GM23338 (cell line): Measurements from ENCODE around the gene CTNNAL1. TPM values are rescaled to one million over a fixed set of nuclear protein-coding genes. Genes with fewer than 3 reads are reported as not detected.

Experiments
- ATAC-seq: fragments of 200-7000 bp; cut with Tn5 transposase; 3 replicates; pipeline ENCODE4 v1.9.1; 2020
- DNase-seq: peaks from one replicate; pipeline ENCODE4 v3.0.0-alpha.2; 2015; ENCODE audit warnings: low spot score
- H2AFZ ChIP-seq: fragments of 200-600 bp; sonication (generic); 2 replicates; pipeline ENCODE4 v1.8.0; 2016; ENCODE audit warnings: antibody characterized with exemption, mild to moderate bottlenecking, moderate library complexity
- H3F3A ChIP-seq: fragments of 200-600 bp; sonication (generic); replicated peaks from 2 replicates; pipeline ENCODE4 v1.8.0; 2017; ENCODE audit warnings: antibody characterized with exemption, mixed run types, low read depth
- H3K27ac ChIP-seq: fragments of 200-600 bp; sonication (generic); 2 replicates; pipeline ENCODE4 v1.6.1; 2016; ENCODE audit warnings: low read depth
- H3K27me3 ChIP-seq: fragments of 200-600 bp; sonication (generic); 2 replicates; pipeline ENCODE4 v1.8.0; 2016; ENCODE audit warnings: mild to moderate bottlenecking, mixed run types, moderate library complexity; ENCODE audit not compliant: insufficient read depth
- H3K36me3 ChIP-seq: fragments of 200-600 bp; sonication (generic); 2 replicates; pipeline ENCODE4 v1.8.0; 2016; ENCODE audit warnings: mild to moderate bottlenecking; ENCODE audit not compliant: insufficient read depth
- H3K4me1 ChIP-seq: fragments of 200-600 bp; sonication (generic); 2 replicates; pipeline ENCODE4 v1.8.0; 2016; ENCODE audit warnings: mild to moderate bottlenecking, moderate library complexity; ENCODE audit not compliant: insufficient read depth
- H3K4me2 ChIP-seq: fragments of 200-600 bp; sonication (generic); 2 replicates; pipeline ENCODE4 v1.7.1; 2017; ENCODE audit warnings: mixed run types
- H3K4me3 ChIP-seq: fragments of 200-600 bp; sonication (generic); 2 replicates; pipeline ENCODE4 v1.6.1; 2016; ENCODE audit warnings: mixed run types
- H3K79me2 ChIP-seq: fragments of 200-600 bp; sonication (generic); replicated peaks from 2 replicates; pipeline ENCODE4 v1.8.0; 2017; ENCODE audit warnings: mild to moderate bottlenecking; ENCODE audit not compliant: insufficient read depth
- H3K9me2 ChIP-seq: fragments of 200-600 bp; sonication (generic); 2 replicates; pipeline ENCODE4 v1.8.0; 2017; ENCODE audit not compliant: insufficient read depth
- H4K20me1 ChIP-seq: fragments of 200-600 bp; sonication (generic); replicated peaks from 2 replicates; pipeline ENCODE4 v1.8.0; 2017; ENCODE audit warnings: mild to moderate bottlenecking; ENCODE audit not compliant: insufficient read depth
- H3K27ac Mint-ChIP-seq: 2 replicates; pipeline ENCODE4 v1.8.0; 2020; ENCODE audit warnings: inconsistent platforms, mild to moderate bottlenecking, moderate library complexity, mixed read lengths
- H3K27me3 Mint-ChIP-seq: 3 replicates; pipeline ENCODE4 v1.8.0; 2022; ENCODE audit warnings: low read depth, mild to moderate bottlenecking, moderate library complexity, mixed read lengths, inconsistent platforms; ENCODE audit not compliant: insufficient read depth, poor library complexity
- H3K36me3 Mint-ChIP-seq: 3 replicates; pipeline ENCODE4 v1.8.0; 2021; ENCODE audit warnings: low read depth, mild to moderate bottlenecking, inconsistent platforms, moderate library complexity, mixed read lengths
- H3K4me1 Mint-ChIP-seq: 3 replicates; pipeline ENCODE4 v1.8.0; 2020; ENCODE audit warnings: mild to moderate bottlenecking, inconsistent platforms, mixed read lengths
- H3K4me3 Mint-ChIP-seq: 3 replicates; pipeline ENCODE4 v1.8.0; 2021; ENCODE audit warnings: moderate library complexity, mild to moderate bottlenecking, inconsistent platforms, mixed read lengths
- H3K9me3 Mint-ChIP-seq: 3 replicates; pipeline ENCODE4 v1.8.0; 2020; ENCODE audit warnings: moderate library complexity, mild to moderate bottlenecking, inconsistent platforms, mixed read lengths
- CREB1 ChIP-seq: fragments of 250-450 bp; sonication (Bioruptor Pico); IDR thresholded peaks from 2 replicates; pipeline ENCODE4 v1.5.0; 2020; ENCODE audit warnings: low read depth, mild to moderate bottlenecking, moderate library complexity
- EZH2 ChIP-seq: fragments of 200-600 bp; sonication (generic); IDR thresholded peaks from one replicate; pipeline ENCODE4 v1.8.0; 2017; ENCODE audit warnings: antibody characterized with exemption, mild to moderate bottlenecking, low read depth; ENCODE audit not compliant: unreplicated experiment
- EZH2phosphoT487 ChIP-seq: fragments of 200-600 bp; sonication (generic); IDR thresholded peaks from one replicate; pipeline ENCODE4 v1.8.1; 2018; ENCODE audit warnings: antibody characterized with exemption; ENCODE audit not compliant: unreplicated experiment
- JUNB ChIP-seq: IDR thresholded peaks from one replicate; pipeline ENCODE4 v1.6.1; 2016; ENCODE audit warnings: antibody characterized with exemption; ENCODE audit not compliant: unreplicated experiment
- NANOG ChIP-seq: IDR thresholded peaks from 2 replicates; pipeline ENCODE4 v1.6.1; 2016; ENCODE audit warnings: antibody characterized with exemption, borderline replicate concordance
- STAT1 ChIP-seq: IDR thresholded peaks from one replicate; pipeline ENCODE4 v1.6.1; 2016; ENCODE audit warnings: antibody characterized with exemption; ENCODE audit not compliant: unreplicated experiment
- ZNF114 ChIP-seq: fragments of 250-450 bp; sonication (Bioruptor Pico); IDR thresholded peaks from 2 replicates; pipeline ENCODE4 v1.5.0; 2020; ENCODE audit warnings: mild to moderate bottlenecking, moderate library complexity
- ZNF331 ChIP-seq: fragments of 250-450 bp; sonication (Bioruptor Pico); IDR thresholded peaks from 2 replicates; pipeline ENCODE4 v1.5.0; 2020; ENCODE audit warnings: low read depth, mild to moderate bottlenecking, moderate library complexity
- polyA plus RNA-seq: library from polyadenylated mRNA; unstranded; fragments of >200 nt; fragmentation: Nextera tagmentation; extraction: Ambion mirVana; gene quantifications from 2 replicates; pipeline ENCODE4 v1.2.1, GENCODE V29; 2016
- total RNA-seq: library from RNA; depleted of rRNA; stranded (reverse); fragments of >200 nt; shearing (Covaris generic); gene quantifications from 2 replicates; pipeline ENCODE4 v1.2.3, GENCODE V29; 2014
- TF ChIP-seq, protein P1 (sequence below): IDR thresholded peaks from one replicate; pipeline ENCODE4 v1.6.1; 2018; ENCODE audit warnings: antibody characterized with exemption; ENCODE audit not compliant: unreplicated experiment
- TF ChIP-seq, protein P2 (sequence below): fragments of 250-450 bp; sonication (Bioruptor Pico); IDR thresholded peaks from 2 replicates; pipeline ENCODE4 v1.5.0; 2020; ENCODE audit warnings: mild to moderate bottlenecking, moderate library complexity

The CTNNAL1 gene
- total and polyA plus RNA-seq, 2 experiments from 2014 or later = 63.0 to 211 TPM

DNA sequence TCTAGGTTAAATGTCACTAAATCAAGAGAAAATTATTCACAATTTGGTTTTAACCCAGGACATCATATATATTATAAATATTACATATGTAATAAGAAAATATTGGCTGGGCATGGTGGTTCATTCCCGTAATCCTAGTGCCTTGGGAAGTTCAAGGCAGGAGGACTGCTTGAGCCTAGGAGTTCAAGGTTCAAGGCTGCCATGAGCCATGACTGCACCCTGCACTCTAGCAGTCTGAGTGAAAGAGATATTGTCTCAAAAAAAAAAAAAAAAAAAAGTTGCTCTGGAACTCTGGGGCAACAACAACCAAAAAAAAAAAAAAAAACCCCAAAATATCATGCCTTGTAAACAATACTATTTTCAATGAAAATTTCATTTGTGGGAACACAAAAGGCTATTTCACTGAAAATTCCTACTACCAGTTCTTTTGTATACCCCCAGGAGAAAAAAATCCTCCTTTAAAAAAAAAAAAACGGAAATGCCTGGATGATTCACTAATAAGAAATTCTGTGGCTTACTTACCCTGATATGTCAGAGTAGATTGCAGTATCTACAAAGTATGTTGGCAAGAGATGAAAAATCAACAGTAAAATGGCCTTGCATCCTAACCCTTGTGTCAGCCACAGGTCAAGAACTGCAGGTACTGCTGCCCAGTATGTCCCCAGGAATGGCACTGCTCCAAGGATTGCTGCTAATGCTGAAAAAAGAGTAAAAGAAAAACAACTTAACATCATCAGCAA lies 22.6 kb upstream of the CTNNAL1 start:
- H3K36me3 ChIP-seq = peaks cover 26% of the 10 kb centered on the region; the same call in 1 of the 2 replicates
- no peaks in the 10 kb centered on the region for H3K4me1 Mint-ChIP-seq

More for the DNA sequence above, 22.6 kb upstream of the CTNNAL1 start:
- Histone ChIP-seq H3K9me2 (no peaks in the 10 kb centered on the region), H3K79me2 (no peaks in the 10 kb centered on the region), H4K20me1 (peaks cover 12% of the 10 kb centered on the region; the same call in 1 of the 2 replicates), H3K4me2 (no peak overlapping the region), H3K27ac (no peak overlapping the region), H3F3A (no peaks in the 10 kb centered on the region), H3K27me3 (no peaks in the 10 kb centered on the region), H3K4me1 (no peaks in the 10 kb centered on the region), H3K4me3 (no peak overlapping the region), H2AFZ (no peak overlapping the region)
- Mint-ChIP-seq H3K36me3 (peaks cover 46% of the 10 kb centered on the region), H3K9me3 (no peaks in the 10 kb centered on the region), H3K27ac (no peak overlapping the region), H3K27me3 (no peaks in the 10 kb centered on the region), H3K4me3 (no peak overlapping the region)
- TF ChIP-seq CREB1 (no peak), ZNF331 (CRISPR knock-in tag) (no peak), STAT1 (no peak), JUNB (no peak), EZH2 (no peak), ZNF114 (CRISPR knock-in tag) (no peak), EZH2phosphoT487 (no peak), NANOG (no peak)
- TF ChIP-seq, protein P1, sequence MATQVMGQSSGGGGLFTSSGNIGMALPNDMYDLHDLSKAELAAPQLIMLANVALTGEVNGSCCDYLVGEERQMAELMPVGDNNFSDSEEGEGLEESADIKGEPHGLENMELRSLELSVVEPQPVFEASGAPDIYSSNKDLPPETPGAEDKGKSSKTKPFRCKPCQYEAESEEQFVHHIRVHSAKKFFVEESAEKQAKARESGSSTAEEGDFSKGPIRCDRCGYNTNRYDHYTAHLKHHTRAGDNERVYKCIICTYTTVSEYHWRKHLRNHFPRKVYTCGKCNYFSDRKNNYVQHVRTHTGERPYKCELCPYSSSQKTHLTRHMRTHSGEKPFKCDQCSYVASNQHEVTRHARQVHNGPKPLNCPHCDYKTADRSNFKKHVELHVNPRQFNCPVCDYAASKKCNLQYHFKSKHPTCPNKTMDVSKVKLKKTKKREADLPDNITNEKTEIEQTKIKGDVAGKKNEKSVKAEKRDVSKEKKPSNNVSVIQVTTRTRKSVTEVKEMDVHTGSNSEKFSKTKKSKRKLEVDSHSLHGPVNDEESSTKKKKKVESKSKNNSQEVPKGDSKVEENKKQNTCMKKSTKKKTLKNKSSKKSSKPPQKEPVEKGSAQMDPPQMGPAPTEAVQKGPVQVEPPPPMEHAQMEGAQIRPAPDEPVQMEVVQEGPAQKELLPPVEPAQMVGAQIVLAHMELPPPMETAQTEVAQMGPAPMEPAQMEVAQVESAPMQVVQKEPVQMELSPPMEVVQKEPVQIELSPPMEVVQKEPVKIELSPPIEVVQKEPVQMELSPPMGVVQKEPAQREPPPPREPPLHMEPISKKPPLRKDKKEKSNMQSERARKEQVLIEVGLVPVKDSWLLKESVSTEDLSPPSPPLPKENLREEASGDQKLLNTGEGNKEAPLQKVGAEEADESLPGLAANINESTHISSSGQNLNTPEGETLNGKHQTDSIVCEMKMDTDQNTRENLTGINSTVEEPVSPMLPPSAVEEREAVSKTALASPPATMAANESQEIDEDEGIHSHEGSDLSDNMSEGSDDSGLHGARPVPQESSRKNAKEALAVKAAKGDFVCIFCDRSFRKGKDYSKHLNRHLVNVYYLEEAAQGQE = no peak
- TF ChIP-seq, protein P2, sequence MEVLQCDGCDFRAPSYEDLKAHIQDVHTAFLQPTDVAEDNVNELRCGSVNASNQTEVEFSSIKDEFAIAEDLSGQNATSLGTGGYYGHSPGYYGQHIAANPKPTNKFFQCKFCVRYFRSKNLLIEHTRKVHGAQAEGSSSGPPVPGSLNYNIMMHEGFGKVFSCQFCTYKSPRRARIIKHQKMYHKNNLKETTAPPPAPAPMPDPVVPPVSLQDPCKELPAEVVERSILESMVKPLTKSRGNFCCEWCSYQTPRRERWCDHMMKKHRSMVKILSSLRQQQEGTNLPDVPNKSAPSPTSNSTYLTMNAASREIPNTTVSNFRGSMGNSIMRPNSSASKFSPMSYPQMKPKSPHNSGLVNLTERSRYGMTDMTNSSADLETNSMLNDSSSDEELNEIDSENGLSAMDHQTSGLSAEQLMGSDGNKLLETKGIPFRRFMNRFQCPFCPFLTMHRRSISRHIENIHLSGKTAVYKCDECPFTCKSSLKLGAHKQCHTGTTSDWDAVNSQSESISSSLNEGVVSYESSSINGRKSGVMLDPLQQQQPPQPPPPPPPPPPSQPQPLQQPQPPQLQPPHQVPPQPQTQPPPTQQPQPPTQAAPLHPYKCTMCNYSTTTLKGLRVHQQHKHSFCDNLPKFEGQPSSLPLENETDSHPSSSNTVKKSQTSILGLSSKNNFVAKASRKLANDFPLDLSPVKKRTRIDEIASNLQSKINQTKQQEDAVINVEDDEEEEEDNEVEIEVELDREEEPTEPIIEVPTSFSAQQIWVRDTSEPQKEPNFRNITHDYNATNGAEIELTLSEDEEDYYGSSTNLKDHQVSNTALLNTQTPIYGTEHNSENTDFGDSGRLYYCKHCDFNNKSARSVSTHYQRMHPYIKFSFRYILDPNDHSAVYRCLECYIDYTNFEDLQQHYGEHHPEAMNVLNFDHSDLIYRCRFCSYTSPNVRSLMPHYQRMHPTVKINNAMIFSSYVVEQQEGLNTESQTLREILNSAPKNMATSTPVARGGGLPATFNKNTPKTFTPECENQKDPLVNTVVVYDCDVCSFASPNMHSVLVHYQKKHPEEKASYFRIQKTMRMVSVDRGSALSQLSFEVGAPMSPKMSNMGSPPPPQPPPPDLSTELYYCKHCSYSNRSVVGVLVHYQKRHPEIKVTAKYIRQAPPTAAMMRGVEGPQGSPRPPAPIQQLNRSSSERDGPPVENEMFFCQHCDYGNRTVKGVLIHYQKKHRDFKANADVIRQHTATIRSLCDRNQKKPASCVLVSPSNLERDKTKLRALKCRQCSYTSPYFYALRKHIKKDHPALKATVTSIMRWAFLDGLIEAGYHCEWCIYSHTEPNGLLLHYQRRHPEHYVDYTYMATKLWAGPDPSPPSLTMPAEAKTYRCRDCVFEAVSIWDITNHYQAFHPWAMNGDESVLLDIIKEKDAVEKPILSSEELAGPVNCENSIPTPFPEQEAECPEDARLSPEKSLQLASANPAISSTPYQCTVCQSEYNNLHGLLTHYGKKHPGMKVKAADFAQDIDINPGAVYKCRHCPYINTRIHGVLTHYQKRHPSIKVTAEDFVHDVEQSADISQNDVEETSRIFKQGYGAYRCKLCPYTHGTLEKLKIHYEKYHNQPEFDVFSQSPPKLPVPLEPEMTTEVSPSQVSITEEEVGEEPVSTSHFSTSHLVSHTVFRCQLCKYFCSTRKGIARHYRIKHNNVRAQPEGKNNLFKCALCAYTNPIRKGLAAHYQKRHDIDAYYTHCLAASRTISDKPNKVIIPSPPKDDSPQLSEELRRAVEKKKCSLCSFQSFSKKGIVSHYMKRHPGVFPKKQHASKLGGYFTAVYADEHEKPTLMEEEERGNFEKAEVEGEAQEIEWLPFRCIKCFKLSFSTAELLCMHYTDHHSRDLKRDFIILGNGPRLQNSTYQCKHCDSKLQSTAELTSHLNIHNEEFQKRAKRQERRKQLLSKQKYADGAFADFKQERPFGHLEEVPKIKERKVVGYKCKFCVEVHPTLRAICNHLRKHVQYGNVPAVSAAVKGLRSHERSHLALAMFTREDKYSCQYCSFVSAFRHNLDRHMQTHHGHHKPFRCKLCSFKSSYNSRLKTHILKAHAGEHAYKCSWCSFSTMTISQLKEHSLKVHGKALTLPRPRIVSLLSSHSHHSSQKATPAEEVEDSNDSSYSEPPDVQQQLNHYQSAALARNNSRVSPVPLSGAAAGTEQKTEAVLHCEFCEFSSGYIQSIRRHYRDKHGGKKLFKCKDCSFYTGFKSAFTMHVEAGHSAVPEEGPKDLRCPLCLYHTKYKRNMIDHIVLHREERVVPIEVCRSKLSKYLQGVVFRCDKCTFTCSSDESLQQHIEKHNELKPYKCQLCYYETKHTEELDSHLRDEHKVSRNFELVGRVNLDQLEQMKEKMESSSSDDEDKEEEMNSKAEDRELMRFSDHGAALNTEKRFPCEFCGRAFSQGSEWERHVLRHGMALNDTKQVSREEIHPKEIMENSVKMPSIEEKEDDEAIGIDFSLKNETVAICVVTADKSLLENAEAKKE (CRISPR knock-in tag) = no peak
- no peak for ATAC-seq
- no peak for DNase-seq
